Vagina (tissue), 2 donors: ENCODE measurements around the gene RALGDS.

Source experiments
- CTCF ChIP-seq, 3 experiments: fragments of 450-650 bp in 2 of 3; fragments of 200-600 bp in 1 of 3; sonication (generic) in 1 of 3; IDR thresholded peaks; one replicate each; pipeline ENCODE4 v1.5.1; 2017 to 2019; ENCODE audit warnings: antibody characterized with exemption in 3 of 3, mild to moderate bottlenecking in 2 of 3, moderate library complexity in 2 of 3
- POLR2A ChIP-seq, 2 donors: fragments of 450-650 bp; IDR thresholded peaks; one replicate each; pipeline ENCODE4 v1.6.1; 2017; ENCODE audit warnings: antibody characterized with exemption in 2 of 2, mild to moderate bottlenecking in 2 of 2, moderate library complexity in 2 of 2
- POLR2AphosphoS5 ChIP-seq, 2 donors: sonication (generic); formaldehyde crosslinking; IDR thresholded peaks; one replicate each; pipeline ENCODE4 v1.9.0; 2017; ENCODE audit warnings: antibody characterized with exemption in 2 of 2, mild to moderate bottlenecking in 2 of 2, low read depth in 1 of 2; ENCODE audit not compliant: insufficient read depth in 1 of 2

- TF ChIP-seq CTCF (IDR thresholded peaks at IDR 0.05) (no peak), POLR2A (IDR thresholded peaks at IDR 0.05) (no peak), POLR2AphosphoS5 (IDR thresholded peaks at IDR 0.05; ENCODE audit: insufficient read depth in 1 of 2, low read depth in 1 of 2) (no peak)
Measured at GRCh38 chr9:133098104-133098754, 22.8 kb downstream of the RALGDS start.
